GM19328 (cell line): ENCODE measurements around the gene CLEC4C.

Source experiments
- ATAC-seq: cut with Tn5 transposase; IDR thresholded peaks from one replicate; pipeline ENCODE4 v1.9.1; 2021; ENCODE audit warnings: mild to moderate bottlenecking, moderate library complexity; ENCODE audit not compliant: unreplicated experiment

CLEC4C gene

DNA sequence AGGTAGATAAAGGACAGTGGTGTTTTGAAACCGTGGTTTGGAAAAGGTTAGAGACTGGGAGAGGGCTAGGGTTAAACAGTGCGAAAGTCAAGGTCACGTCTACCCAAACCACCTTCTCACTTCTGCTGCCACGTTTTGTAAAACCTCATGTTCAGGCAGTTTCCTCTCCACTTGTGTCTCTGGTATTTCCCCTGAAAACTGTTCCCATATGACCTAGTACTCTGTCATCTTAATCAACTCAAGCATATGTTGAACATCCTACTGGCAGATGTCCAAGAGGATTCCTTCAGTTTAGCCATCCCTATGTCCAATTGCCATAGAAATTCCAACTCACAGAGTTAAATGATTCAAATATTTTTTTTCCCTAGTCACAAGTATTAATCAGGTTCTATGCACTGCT is 17.4 kb downstream of the CLEC4C start:
- no peak for ATAC-seq

DNA sequence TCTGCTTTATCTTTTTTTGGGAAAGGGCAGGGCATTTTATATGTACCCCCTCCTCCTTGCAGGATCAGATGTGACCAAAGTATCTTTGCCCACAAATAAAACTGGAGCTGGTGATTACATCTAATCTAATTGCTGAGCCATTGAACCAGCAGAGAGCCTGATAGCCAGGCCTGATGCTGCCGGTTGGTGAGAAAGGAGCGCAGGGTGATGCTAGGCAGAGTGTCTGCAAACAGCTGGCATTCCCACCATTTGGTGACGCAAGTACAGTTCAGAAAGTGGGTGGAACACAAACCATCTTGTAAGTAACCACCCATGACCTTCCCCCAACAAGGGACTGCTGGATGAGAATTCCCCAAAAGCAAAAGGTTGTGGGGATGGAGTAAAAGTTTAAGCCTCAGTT is 23.2 kb downstream of the CLEC4C start:
- no peak for ATAC-seq

DNA sequence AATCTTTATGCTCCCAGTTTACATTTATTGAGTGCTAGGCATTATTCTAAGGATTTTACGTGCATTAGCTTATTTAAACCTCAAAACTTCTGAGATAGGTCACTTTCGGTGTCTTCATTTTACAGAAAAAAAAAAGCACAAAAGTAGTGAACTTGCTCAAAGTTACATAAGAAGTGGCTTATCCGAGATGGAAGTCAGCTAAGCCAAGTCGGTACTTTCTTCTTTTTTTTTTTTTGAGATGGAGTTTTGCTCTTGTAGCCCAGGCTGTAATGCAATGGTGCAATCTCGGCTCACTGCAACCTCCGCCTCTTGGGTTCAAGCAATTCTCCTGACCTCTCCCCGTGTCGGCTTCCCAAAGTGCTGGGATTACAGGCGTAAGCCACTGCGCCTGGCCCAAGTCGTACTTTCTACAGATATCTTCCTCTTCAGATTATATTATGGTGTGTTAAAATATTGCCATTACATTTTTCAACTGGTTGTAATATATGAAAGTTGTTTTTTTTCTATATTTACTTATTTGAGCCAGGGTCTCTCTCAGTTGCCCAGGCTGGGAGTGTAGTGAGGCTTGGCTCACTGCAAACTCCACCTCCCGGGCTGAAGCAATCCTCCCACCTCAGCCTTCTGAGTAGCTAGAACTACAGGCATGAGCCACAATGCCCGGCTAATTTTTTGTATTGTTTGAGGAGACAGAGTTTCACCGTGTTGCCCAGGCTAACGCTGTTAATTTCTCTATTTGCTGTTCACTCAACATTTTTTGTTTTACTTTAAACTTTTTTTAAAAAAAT is 27.0 kb downstream of the CLEC4C start:
- ATAC-seq = no peak

DNA sequence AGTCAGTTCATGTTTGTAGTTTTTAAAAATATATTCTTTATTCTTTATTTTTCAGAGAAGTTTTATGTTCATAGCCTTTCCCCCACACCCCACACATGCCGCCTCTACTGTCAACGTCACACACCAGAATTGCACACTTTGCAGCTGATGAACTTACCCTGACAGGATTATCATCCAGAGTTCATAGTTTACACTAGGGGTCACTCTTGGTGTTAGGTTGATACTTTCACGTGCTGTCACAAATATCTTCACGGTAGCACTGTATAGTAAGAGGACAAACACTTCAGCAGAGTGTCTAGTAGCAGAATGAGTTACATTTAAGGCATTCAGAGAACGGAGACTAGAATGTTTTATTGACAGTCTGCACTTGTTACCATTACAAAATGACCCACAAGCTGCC is 30.8 kb downstream of the CLEC4C start:
- no peak for ATAC-seq

DNA sequence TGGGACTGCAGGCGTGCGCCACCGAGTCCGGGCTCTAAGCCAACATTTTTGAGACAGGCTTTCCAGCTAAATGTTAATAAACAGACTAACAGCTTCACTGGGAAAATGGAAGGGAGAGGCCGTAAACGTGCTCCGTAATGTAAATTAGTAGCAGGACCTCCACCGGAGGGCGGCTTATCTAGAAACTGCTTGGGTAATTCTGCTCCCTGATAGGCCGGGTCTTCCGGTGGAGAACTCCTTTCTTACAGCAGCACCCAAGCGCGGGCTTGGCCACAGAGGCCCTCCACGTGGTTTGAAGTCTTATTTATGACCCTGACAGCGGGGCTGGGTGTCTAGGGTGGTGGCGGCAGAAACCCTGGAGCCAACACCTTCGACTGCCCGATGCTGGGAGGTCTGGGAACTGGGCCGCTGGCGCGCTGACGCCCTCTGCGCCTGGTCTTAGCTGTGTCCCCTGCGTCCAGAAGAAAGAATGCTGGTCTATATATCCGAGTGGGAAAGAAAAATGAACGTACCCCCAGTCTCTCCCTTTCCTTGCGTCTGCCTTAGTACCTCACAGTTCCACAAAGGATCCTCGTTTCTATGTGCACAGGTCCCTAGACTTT is 34.2 kb downstream of the CLEC4C start:
- ATAC-seq = no peak

DNA sequence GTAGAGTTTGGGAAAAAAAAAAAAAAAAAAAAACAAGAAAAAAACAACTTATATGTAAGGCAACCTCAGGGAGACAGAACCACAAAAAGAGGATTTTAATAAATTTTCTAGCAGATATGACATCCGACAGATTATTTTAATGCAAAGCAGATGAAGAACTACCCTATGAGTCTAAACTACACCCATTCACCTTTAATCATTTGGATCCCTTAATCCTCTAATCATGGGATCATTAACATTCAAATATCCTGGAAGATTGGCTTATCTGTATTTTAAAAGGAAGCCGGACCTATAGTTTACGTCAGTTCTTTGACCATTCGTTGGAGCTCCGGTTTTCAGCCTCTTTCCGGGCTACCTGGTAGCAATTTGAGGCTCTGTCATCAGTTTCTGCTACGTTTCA is 36.0 kb downstream of the CLEC4C start, which contains the start of gene DPPA3:
Gene DPPA3, plus strand, starts transcription at position 301 of the 400 bp plus-strand sequence. CDS start 138 bp downstream, outside the sequence.
- ATAC-seq = no peak

DNA sequence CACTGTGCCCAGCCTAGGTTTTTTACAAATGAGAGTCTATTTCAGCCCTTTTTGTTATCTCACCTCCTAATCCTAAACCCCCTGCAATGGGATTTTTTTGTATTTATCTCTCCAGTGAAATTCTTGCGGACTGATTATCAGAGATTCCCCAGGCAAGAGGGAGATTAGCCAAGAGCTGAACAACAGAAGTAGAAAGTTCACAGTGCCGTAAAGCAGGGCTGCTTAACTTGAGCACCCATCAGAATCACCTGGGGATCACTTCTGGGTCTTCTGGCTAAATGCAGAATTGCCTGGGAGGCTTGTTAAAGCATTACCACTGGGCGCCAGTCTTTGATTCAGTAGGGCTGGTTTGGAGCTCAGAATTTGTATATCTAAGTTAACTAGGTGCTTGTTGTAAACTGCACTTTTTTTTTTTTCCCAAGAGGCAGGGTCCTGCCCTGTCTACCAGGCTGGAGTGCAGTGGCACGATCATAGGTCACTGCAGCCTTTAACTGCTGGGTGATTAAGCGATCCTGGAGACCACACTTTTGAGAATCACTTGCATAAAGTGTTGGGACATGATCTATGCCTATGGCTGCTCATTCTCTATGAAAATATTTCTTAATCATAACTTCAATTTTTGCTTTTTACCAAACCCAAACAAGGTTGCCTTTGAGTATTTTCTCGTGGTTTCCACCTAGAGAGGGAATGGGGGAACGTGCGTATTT is 37.1 kb downstream of the CLEC4C start:
- ATAC-seq = no peak

DNA sequence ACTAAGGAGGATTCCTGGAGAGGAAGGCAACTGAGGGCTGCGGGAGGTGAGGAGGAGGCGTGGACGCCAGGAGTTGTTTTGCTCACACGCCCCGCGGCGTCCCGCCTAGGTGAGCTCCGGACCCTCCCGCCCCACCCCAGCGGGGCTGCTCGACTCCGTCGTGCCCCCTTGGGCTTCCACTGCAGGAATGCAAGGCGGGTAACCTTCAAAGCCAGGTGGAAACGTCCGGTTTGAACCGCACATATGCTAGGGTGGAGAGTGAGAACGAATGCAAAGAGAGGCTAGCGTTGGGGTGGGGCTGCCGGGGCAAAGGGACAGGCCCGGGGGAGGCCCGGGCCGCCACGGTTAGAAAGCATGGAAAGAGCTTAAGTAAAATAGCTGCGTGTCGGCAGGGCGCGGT is 41.3 kb downstream of the CLEC4C start:
- no peak for ATAC-seq

DNA sequence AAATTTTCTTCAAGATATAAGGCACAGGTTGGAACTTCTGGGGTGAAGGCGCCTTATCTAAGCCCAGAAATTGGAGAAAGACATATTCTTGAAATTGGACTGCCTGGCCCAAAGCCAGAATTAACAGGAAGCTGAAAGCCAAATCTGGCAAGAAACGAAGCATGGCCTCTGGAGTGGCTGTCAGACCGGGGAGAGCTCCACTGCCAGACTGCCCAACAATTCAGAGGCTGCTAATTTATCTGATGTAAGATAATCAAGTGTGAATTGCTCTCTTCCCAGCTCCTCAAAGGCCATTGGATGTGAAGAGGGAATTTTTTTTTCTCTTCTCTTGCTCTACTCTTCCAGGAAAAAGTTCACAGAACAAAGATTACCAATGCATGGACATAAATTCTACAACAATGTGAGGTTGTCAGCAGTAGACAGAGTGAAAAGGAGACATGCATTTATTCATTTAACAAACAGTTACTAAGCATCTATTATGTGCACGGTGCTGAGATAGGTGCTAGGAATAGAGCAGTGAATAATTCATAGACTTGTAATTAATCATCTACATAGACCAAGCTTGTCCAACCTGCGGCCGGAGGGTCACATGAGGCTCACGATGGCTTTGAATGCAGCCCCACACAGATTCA is 51.5 kb downstream of the CLEC4C start, which contains the start of gene GDF3:
Gene GDF3, minus strand, starts transcription at position 210 of the 632 bp plus-strand sequence. Its CDS starts 47 bp downstream, at position 163.
- ATAC-seq = no peak

DNA sequence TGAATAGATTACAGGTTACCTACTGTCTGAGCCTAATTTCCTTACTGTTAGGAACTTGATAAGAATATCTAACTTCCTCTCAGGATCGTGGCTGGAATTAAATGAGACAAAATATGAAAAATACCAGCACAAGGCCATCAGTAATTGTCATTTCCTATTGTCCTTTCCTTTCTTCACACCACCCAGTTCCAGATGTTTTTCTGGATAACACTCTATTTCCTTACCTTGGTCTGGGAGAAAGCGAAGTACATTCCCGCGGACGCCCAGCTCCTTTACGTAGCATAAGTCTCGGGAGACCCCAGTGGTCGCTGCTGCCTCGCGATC is 52.0 kb downstream of the CLEC4C start:
- no peak for ATAC-seq

DNA sequence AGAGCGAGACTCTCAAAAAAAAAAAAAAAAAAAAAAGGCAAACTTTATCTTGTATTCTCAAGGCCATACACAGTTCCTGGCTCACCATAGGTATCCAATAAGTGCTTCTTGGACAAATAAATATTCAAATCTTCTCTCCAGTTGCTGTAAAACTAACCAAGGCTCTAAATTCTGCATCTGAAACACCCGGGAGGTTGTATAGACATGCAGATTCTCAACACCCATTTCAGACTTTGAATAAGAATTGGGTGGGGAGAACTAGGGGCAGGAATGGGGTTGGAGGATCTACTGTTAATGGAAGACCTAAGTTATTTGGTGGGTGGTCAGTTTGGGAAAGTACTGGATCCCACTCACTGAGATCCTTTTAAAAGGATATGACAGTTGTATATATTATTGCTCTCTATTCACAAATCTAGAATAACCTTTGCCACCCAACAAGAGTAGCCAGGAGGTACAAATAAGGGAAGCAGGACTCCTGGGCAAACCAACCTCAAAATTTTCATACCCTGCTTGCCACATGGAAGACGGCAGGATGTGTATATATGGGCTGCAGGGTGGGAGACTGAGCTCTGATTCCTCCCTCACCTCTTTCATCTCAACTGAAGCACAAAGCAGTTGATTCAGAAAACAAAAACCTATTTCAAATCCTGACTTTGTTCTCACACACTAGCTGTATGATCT is 52.5 kb downstream of the CLEC4C start:
- no peak for ATAC-seq

DNA sequence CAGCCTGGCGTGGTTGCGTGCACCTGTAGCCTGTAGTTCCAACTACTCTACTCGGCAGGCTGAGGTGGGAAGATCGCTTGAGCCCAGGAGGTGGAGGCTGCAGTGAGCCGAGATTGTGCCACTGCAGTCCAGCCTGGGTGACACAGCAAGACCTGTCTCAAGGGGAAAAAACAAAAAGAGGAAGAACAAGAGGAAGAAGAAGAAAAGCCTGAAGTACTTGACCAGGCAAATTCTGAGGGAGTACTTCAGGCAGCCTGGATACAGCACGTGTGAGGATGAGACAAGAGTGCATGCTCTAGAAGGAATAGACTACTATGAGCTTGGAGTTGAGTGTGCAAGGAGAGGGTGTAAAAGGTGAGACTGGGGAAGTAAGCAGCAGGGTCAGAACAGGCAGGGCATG is 53.4 kb downstream of the CLEC4C start:
- no peak for ATAC-seq

DNA sequence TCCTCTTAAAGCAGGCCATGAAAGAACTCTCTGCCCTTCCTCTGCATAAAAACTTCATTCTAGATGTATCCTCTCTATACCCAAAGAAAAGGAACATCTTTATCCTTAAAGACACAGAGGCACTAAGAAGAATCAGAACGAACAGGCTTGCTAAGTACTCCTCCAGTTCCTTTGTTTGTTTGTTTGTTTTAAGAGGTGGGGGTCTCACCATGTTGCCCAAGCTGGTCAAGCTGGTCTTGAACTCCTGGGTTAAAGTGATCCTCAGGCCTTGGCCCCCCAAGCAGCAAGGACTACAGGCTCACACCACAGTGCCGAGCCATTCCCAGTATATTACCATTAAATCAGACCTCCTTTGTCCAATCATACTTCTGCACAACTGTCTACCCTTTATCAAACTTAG is 65.6 kb downstream of the CLEC4C start:
- no peak for ATAC-seq
